Stimulated activated naive B cell treated with anti-CD40 and anti-IgM and Interleukin-4, amounts not matched to agents 10 μg/mL and 1 μg/mL and 100 μg/mL, for 72 hours (primary cell): Measurements from ENCODE around the gene SLC5A3.

ENCODE experiments used
- ATAC-seq, 2 donors: fragments of 150-1000 bp; cut with Tn5 transposase; replicated peaks; 2 replicates each; pipeline ENCODE4 v1.10.0; 2021; ENCODE audit warnings: moderate library complexity in 1 of 2
- DNase-seq: peaks from one replicate; pipeline ENCODE4 v3.0.0; 2021
- H3K27ac Mint-ChIP-seq: one replicate; pipeline ENCODE4 v1.8.0; 2022; ENCODE audit warnings: mild to moderate bottlenecking, mixed read lengths
- H3K27me3 Mint-ChIP-seq, 2 donors: one replicate each; pipeline ENCODE4 v1.8.0; 2022; ENCODE audit warnings: mixed read lengths in 2 of 2
- H3K36me3 Mint-ChIP-seq, 2 donors: one replicate each; pipeline ENCODE4 v1.8.0; 2022; ENCODE audit warnings: mixed read lengths in 2 of 2, mild to moderate bottlenecking in 1 of 2
- H3K4me1 Mint-ChIP-seq, 2 donors: one replicate each; pipeline ENCODE4 v1.8.0; 2022; ENCODE audit warnings: mixed read lengths in 2 of 2, mild to moderate bottlenecking in 1 of 2
- H3K4me3 Mint-ChIP-seq, 2 donors: one replicate each; pipeline ENCODE4 v1.8.0; 2022; ENCODE audit warnings: mild to moderate bottlenecking in 2 of 2, mixed read lengths in 2 of 2, moderate library complexity in 1 of 2
- H3K9me3 Mint-ChIP-seq, 2 donors: one replicate each; pipeline ENCODE4 v1.8.0; 2022; ENCODE audit warnings: mixed read lengths in 2 of 2, mild to moderate bottlenecking in 1 of 2

The SLC5A3 gene

DNA sequence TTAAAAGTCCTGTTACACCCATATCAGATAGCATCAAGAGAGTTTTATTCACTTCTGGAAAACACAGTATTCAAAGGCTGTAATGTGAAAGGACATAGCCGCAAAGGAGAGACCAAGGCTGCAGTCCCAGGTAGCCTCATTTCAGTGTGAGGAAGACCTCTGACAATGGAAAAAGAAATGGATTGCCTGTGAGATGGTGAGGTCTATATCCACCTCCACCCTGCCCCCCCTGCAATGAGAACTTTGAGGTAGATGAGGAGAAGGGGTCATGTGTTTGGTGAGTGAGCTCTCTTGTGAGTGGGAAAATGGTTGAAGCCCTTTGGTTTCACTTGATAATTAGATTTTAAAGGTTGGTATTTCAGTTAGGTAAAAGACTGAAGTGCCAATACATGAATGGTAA lies 3.5 kb downstream of the SLC5A3 start:
- no peak for ATAC-seq
- H3K27ac Mint-ChIP-seq: no peak overlapping the region

DNA sequence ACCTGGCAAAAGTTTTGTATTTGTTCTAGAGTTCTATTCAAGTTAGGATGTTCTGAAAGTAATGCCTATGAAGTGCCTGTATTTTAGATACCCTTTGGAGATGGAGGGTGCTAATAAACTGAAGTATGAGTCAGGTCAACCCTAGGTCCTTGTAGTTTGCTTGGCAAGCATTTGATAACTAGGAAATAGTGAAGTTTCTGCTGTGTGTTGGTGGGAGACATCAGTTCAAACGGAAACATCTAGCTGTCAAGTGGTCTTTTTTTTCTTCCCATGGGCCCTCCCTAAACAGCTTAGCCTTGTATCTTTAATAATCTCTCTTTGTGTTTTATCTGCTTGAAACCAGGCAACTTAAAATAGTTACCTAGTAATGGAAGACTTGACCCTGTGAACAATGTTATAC lies 4.5 kb downstream of the SLC5A3 start:
- Mint-ChIP-seq H3K9me3 (no peaks in the 10 kb centered on the region), H3K36me3 (peaks cover 50 to 63% of the 10 kb centered on the region in 2 donors), H3K4me3 (no peak overlapping the region), H3K27me3 (no peaks in the 10 kb centered on the region), H3K27ac (no peak overlapping the region), H3K4me1 (peaks cover 44 to 83% of the 10 kb centered on the region in 2 donors)
- ATAC-seq: no peak
- no peak for DNase-seq

More for the DNA sequence above, 3.5 kb downstream of the SLC5A3 start:
- no peak for DNase-seq
- Mint-ChIP-seq H3K4me1 (peaks cover 45 to 83% of the 10 kb centered on the region in 2 donors), H3K9me3 (no peaks in the 10 kb centered on the region), H3K27me3 (no peaks in the 10 kb centered on the region), H3K4me3 (no peak overlapping the region), H3K36me3 (peaks cover 42 to 54% of the 10 kb centered on the region in 2 donors)

DNA sequence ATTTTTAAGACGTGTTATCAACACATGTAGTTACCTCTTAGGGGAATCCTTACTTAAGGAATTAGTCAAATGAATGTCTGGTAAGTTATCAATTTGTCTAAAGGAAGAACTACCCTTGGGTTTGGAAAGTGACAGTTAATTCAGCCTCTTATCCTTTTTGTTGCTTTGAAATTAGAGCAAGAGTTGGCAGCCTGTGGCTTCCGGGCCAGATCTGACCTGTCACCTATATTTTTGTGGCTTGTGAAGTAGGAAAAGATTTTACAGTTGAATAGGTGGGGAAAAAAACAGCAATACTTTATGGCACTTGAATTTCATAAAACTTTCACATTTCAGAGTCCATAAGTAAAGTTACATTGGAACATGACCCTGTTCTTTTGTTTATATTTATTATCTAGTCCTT lies 5.5 kb downstream of the SLC5A3 start:
- ATAC-seq: no peak

DNA sequence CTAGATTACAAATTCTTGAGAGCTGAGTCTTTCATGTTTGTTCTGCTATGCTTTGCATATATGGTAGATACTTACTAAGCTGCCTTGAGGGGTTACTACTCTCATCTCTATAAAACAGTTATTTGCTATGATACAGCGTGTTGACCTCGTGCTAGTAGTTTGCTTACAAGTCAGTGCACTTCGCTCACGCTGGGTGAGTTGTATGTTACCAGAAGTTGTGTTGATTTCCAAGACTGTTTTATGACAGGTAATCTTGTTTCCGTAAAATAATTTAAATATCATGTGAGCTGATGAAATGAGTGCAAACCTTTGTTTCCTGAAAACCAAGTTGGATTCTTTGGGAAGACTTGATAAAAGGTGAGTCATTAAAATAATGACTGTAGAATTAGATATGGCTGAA lies 7.3 kb downstream of the SLC5A3 start:
- Mint-ChIP-seq H3K36me3 (peaks cover 53 to 63% of the 10 kb centered on the region in 2 donors), H3K4me1 (peaks cover 47 to 87% of the 10 kb centered on the region in 2 donors), H3K27me3 (no peaks in the 10 kb centered on the region), H3K4me3 (no peak overlapping the region), H3K27ac (no peak overlapping the region), H3K9me3 (no peaks in the 10 kb centered on the region)
- DNase-seq (no peak), ATAC-seq (no peak)

More for the DNA sequence above, 5.5 kb downstream of the SLC5A3 start:
- H3K36me3 Mint-ChIP-seq: peaks cover 56 to 71% of the 10 kb centered on the region in 2 donors
- no peak overlapping the region for H3K4me3 Mint-ChIP-seq
- no peak overlapping the region for H3K27ac Mint-ChIP-seq
- DNase-seq: no peak
- H3K4me1 Mint-ChIP-seq: peaks cover 51 to 93% of the 10 kb centered on the region in 2 donors
- no peaks in the 10 kb centered on the region for H3K27me3 Mint-ChIP-seq
- no peaks in the 10 kb centered on the region for H3K9me3 Mint-ChIP-seq

DNA sequence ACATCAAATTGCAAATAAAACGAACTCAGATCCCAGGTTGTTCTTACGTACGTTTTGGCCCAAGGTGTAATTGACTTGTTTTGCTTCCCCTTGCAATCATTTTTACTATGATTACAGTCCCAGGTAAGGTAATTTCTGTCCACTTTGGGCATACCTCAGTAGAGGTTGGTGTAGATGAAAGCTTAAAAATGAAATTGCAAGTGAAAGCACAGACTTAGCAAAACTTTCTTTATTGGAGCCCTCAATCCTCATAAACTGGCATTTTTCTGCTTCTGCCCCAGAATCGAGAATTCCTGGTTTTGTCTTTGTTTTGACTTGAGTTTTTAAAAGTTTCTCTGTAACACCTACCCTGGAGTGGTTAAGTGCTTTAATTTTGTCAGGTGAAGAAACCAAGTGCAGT lies 9.4 kb downstream of the SLC5A3 start:
- DNase-seq (no peak), ATAC-seq (no peak)
- no peaks in the 10 kb centered on the region for H3K9me3 Mint-ChIP-seq
- peaks cover 46 to 51% of the 10 kb centered on the region in 2 donors for H3K36me3 Mint-ChIP-seq
- H3K27ac Mint-ChIP-seq: no peak overlapping the region
- peaks cover 39 to 69% of the 10 kb centered on the region in 2 donors for H3K4me1 Mint-ChIP-seq
- no peak overlapping the region for H3K4me3 Mint-ChIP-seq
- no peaks in the 10 kb centered on the region for H3K27me3 Mint-ChIP-seq

DNA sequence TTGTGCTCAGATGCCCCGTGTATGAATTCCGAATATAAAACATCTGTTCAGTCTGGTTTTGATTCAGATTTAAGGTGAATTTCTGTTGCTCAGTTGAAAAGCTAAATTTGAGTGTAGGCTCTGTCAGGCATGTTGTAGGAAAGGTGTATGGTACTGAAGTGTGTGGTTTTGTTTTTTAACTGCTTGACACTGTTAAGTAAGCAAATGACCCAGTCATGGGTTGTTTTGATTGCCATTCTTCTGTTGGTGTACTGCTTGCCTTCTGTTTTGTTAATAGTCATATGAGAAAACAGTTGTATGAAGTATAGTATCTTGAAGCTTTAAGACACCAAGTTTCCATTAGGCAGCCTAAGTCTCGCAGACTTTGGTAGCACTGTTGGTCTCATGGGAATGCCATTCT lies 10.0 kb downstream of the SLC5A3 start:
- Mint-ChIP-seq H3K27me3 (no peaks in the 10 kb centered on the region), H3K4me3 (no peak overlapping the region), H3K4me1 (peaks cover 35 to 63% of the 10 kb centered on the region in 2 donors), H3K27ac (peak overlapping the region; percentile 6), H3K36me3 (peaks cover 43 to 47% of the 10 kb centered on the region in 2 donors), H3K9me3 (no peaks in the 10 kb centered on the region)
- ATAC-seq (no peak), DNase-seq (no peak)

DNA sequence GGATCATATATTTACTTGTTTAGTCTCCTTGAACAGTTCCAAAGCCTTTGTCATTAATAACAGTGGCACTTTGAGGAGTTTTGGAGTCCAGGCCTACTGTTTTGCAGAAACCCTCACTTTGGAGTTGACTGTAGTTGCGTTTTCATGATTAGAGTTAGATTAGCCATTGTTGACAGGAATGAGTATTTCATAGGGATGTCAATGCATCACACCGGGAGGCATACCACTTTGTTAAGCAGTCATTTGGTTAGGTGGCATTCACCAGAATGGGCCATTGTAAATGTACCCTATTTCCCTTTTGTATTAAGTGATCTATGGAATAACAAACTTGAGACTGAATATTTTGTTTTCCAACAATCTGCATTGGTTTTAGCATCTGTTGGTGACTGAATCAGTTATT lies 11.8 kb downstream of the SLC5A3 start:
- Mint-ChIP-seq H3K27ac (no peak overlapping the region), H3K9me3 (no peaks in the 10 kb centered on the region), H3K27me3 (no peaks in the 10 kb centered on the region), H3K36me3 (peaks cover 36 to 41% of the 10 kb centered on the region in 2 donors), H3K4me1 (peaks cover 26 to 56% of the 10 kb centered on the region in 2 donors), H3K4me3 (no peak overlapping the region)
- no peak for DNase-seq
- no peak for ATAC-seq

DNA sequence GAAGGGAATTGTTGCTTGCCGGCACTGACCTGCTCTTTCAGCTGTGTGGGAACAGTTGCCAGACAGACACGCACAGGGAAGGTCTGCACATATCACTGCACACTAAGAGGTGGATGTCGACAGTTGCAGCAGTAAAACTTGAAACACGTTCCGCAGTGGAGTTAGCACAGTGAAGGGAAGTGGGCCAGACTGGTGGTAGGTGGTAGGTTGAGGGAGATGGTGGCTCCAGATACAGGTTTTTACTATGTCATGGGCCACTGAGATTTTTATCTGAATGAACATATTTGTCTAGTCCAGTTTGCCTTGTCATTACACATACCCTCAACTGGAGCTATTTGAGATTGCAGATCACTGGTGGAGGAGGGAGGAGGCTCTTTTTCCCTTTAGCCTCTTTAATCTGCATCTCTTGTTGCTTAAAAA lies 13.5 kb downstream of the SLC5A3 start:
- Mint-ChIP-seq H3K27ac (no peak overlapping the region), H3K36me3 (peaks cover 26 to 28% of the 10 kb centered on the region in 2 donors), H3K4me1 (peaks cover 21 to 49% of the 10 kb centered on the region in 2 donors), H3K27me3 (no peaks in the 10 kb centered on the region), H3K4me3 (no peak overlapping the region), H3K9me3 (no peaks in the 10 kb centered on the region)
- DNase-seq: no peak
- ATAC-seq: no peak

DNA sequence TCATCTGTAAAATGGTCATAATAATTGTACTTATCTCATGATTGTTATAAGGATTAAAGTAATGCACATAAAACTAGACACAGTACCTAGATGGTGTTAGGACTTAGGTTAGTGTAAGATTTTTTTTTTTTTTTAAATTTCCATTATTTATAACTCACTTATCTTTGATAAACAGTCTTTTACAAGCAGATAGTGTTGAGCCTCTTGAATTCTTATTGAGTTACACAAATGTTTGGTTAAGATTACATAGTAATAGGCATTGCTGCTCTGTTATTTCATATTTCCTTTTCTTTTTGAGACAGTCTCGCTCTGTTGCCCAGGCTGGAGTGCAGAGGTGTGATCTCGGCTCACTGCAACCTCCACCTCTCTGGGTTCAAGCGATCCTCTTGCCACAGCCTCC lies 15.4 kb downstream of the SLC5A3 start:
- Mint-ChIP-seq H3K27ac (no peak overlapping the region), H3K36me3 (peaks cover 11 to 12% of the 10 kb centered on the region in 2 donors), H3K4me1 (peaks cover 15 to 39% of the 10 kb centered on the region in 2 donors), H3K9me3 (no peaks in the 10 kb centered on the region), H3K27me3 (no peaks in the 10 kb centered on the region), H3K4me3 (no peak overlapping the region)
- ATAC-seq (no peak), DNase-seq (no peak)

DNA sequence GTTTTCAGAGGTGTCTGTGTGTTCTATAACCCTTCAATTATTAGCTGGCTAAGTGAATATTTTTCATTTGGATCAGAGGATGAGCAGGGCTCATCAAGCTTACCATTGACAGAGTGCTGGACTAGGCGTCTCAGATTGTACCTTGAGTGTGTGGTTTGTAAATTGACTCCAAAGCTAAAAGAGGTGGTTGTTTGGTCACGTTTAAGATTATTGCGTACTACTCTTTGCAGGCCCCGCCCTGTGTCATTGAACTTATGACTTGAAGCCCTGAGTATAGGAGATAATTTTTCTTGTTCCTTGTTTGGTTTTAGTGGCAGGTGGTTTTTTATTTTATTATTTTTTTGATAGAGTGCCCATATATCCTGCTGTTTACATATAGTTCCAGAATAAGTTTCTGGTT lies 17.7 kb downstream of the SLC5A3 start:
- Mint-ChIP-seq H3K27me3 (no peaks in the 10 kb centered on the region), H3K36me3 (peaks cover 20 to 29% of the 10 kb centered on the region in 2 donors), H3K4me1 (peaks cover 12 to 35% of the 10 kb centered on the region in 2 donors), H3K4me3 (no peak overlapping the region), H3K27ac (no peak overlapping the region), H3K9me3 (no peaks in the 10 kb centered on the region)
- DNase-seq: no peak
- no peak for ATAC-seq

DNA sequence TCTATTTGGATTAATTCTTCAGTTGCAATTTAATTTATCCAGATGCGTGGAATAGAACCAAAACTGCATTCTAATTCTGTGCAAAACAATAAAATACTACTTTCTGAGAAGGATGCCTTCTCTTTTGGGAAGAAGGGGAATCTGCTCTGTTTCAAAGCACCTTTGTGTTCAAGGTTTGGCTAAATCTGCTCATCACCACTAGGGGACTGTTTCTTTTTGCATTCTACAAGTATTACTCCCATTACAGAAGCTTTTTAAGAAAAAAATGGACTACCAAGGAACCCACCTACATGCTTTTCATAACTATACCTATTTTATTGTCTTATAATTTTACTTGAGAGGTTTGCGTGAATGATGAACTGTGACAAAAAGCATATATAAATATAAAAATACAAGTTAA lies 18.2 kb downstream of the SLC5A3 start:
- Mint-ChIP-seq H3K4me1 (peaks cover 14 to 41% of the 10 kb centered on the region in 2 donors), H3K27ac (no peak overlapping the region), H3K27me3 (no peaks in the 10 kb centered on the region), H3K9me3 (no peaks in the 10 kb centered on the region), H3K4me3 (no peak overlapping the region), H3K36me3 (peaks cover 20 to 32% of the 10 kb centered on the region in 2 donors)
- ATAC-seq (no peak), DNase-seq (no peak)

DNA sequence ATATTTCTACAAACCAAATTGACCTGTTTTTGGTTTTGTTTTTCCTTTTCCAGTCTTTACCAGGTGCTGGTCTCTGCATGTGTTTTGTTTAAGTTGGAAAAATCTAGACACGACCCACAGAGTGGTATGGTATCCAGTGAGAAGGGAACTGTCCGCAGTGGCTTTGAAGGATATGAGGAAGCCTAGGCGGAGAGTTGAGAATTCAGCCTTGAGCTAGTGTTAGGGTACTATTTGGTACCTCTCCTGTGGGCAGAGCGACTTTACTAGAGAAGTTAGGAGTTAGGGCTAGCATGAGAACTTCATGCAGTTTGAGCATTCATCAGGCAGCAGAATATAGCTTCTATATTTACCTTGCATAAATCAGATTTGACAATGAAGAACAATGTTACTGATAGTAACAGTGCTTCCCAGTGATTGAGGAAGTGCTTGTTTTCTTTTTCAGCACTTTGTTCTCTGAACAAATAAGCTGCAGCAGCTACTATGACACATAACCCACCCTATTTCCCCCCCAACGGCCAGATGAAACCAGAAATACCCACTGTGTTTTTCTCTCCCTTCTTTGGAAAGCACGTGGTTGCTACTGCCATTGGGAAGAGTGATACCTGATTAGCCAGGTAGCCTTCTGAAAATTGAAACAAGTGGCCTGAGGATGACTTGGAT lies 19.0 kb downstream of the SLC5A3 start:
- Mint-ChIP-seq H3K4me3 (no peak overlapping the region), H3K36me3 (peaks cover 24 to 39% of the 10 kb centered on the region in 2 donors), H3K9me3 (no peaks in the 10 kb centered on the region), H3K27ac (peak overlapping the region; percentile 20), H3K4me1 (peaks cover 20 to 49% of the 10 kb centered on the region in 2 donors), H3K27me3 (no peaks in the 10 kb centered on the region)
- ATAC-seq (peak; percentile 67 to 71), DNase-seq (no peak)

DNA sequence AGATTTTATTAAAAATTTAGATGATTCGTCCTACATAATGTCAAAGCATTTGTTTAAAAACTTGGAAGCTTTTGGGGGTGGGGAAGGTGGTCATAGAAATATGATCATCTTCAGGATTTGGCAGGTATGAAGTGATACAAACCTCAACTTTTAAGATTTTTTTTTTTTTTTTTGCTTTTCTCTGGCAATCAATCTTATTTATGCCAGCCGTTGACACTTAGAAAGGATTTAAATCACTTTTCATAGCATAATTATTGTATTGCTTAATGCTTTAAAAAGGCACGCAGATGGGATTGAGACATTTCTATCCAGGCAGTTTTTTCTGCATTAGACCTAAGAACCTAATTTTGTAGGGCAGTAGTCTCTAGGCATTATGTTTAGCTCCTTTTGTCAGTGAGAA lies 19.7 kb downstream of the SLC5A3 start:
- no peak overlapping the region for H3K27ac Mint-ChIP-seq
- peaks cover 22 to 55% of the 10 kb centered on the region in 2 donors for H3K4me1 Mint-ChIP-seq
- ATAC-seq (no peak), DNase-seq (no peak)
- no peaks in the 10 kb centered on the region for H3K9me3 Mint-ChIP-seq
- H3K4me3 Mint-ChIP-seq: no peak overlapping the region
- H3K36me3 Mint-ChIP-seq: peaks cover 25 to 39% of the 10 kb centered on the region in 2 donors
- H3K27me3 Mint-ChIP-seq: no peaks in the 10 kb centered on the region

DNA sequence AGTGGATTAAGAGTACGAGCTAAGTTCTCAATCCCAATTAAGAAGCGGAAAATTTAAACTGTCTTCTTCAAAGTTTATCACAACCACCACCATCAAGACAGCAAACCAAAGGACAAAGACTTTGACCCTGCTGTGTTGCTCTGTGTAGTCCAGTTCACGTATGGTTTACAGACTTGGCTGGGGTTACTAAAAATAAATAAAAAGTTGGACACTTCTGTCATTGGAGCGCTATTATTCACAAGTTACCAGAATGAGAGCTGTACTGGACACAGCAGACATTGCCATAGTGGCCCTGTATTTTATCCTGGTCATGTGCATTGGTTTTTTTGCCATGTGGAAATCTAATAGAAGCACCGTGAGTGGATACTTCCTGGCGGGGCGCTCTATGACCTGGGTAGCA lies 21.6 kb downstream of the SLC5A3 start:
- ATAC-seq (no peak), DNase-seq (no peak)
- H3K4me1 Mint-ChIP-seq: peaks cover 21 to 52% of the 10 kb centered on the region in 2 donors
- H3K9me3 Mint-ChIP-seq: no peaks in the 10 kb centered on the region
- peaks cover 25 to 43% of the 10 kb centered on the region in 2 donors for H3K36me3 Mint-ChIP-seq
- no peaks in the 10 kb centered on the region for H3K27me3 Mint-ChIP-seq
- H3K4me3 Mint-ChIP-seq: no peak overlapping the region
- H3K27ac Mint-ChIP-seq: no peak overlapping the region

DNA sequence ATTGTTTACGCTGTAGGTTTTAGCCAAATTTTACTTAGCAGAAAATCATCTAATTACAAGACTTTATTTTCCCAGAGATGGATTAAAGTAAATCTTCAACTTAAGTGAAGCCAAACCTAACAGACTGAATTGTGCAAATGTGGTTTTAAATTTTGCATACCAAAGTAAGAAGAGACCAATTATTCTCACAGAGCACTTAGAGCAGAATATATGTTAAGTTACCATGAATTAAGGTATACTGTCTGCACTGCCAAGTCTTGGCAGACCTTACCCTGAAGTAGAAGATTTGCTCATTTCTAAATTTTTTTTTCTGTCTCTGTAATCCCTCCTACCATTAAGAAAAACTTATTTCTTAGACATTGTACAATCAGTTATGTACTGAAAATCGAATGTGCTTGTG lies 24.1 kb downstream of the SLC5A3 start:
- Mint-ChIP-seq H3K36me3 (peaks cover 25 to 43% of the 10 kb centered on the region in 2 donors), H3K4me1 (peaks cover 15 to 46% of the 10 kb centered on the region in 2 donors), H3K9me3 (no peaks in the 10 kb centered on the region), H3K27ac (no peak overlapping the region), H3K27me3 (no peaks in the 10 kb centered on the region), H3K4me3 (no peak overlapping the region)
- ATAC-seq (no peak), DNase-seq (no peak)
